Amygdala (tissue), 56 donors: ENCODE measurements around the gene ACACA.
"Not testable (repeated sequence)": the region's sequence is repeated elsewhere in the genome, so short reads cannot be mapped to it uniquely, and the experiment has no call there.

Experiments used
- DNase-seq, 56 donors: peaks; one replicate each; lab custom pipeline; 2025; lab: John Stamatoyannopoulos, UW

The ACACA gene

DNA sequence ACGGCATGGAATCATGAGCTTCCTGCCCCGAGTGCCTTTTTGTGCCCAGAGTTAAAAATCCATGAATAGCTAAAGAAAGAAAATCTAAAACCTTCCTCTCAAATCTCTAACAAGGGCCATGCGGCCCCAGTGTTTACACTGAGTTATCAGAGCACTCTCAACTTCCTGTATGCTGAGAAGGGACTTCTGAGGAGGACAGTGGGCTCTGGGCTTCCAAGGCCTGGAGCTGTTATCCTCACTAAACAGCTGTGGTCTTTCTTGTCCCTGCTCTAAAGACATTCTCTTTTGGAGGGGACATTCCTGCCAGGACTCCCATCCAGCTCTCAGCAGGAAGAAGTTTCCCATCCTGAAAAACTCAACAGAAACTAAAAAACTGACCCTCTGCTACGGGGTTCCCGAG is 322.3 kb downstream of the ACACA start:
- no peak for DNase-seq

DNA sequence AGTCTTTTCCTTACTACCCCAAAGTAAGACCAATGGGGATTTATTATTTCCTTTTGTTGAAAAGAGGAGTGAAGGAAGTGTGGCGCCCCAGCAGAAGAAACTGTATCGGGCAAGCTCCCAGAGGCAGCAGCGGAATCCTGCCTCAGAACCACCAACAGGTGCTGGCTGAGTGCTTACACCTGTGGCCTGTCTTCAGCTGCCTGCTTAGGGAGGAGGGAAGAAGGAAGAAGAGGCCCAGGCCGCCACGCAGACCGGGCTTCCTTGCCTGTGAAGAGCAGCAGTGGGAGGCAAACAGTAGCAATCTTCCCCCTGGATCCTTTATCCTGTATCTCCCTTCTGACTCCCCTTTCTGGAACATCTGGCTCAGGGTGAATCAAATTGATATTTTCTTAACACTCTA is 323.2 kb downstream of the ACACA start:
- no peak for DNase-seq

DNA sequence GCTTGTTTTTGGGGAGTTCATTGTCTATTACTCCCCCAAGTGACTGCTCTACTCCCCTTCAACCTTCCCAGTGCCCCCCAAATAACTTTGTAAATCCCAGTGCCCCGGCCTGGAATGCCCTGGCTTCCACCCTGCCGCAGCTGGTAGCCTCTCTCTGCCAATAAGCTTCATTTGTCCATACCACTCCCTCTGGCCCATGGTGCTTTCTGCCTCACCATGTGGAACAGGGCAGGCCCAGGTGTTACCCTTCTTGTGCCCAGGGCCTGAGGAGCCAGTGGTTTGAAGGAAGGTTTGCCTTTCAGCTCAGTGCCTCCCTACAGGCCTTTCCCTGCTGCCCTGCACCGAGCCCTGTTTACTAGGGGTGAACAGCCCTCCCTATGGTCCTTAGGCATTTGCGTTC is 323.7 kb downstream of the ACACA start:
- no peak for DNase-seq

DNA sequence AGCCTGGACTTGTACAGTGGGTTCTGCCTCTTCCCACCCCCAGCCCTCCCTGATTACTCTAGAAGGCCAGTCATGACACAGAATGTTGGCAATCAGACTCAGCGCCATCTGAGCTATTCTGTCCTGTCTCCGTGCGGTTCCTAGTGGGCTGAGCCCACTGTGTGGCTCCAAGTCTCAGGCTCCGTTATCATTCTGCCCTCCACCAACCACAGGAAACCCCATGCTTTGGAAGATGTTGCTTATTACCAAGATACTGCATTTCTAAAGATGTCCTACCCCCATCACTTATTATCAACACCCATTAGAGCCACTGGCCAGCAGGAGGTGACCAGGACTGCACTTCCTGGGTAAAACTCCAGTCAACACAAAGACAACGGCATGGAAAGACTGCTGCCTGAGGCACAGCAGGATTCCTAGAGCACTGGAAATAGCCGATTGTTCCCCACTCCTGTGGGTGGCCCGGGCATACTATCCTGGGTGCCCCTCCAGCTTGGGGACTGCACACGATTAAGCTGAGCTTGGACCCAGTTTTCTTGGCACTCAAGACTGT is 324.2 kb downstream of the ACACA start:
- DNase-seq, result no peak

DNA sequence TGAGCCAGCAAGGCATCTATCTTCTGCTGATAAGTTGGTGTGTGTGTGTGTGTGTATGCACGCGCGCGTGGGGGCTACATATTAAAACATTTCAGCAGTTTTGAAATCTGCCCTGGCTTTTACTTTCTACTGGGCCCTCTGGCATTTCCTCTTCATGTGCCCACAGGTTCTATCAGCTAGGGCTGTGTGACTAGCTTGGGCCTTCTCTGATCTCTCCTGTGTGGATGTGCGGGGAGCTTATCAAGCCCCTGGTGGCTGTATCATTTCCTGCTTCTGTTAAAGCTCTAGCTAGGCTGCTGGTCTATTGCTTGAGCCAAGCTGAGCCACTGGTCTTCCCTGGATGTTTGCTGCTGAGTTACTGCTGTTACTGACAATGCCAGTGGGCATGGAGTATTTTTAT is 325.3 kb downstream of the ACACA start:
- no peak for DNase-seq

DNA sequence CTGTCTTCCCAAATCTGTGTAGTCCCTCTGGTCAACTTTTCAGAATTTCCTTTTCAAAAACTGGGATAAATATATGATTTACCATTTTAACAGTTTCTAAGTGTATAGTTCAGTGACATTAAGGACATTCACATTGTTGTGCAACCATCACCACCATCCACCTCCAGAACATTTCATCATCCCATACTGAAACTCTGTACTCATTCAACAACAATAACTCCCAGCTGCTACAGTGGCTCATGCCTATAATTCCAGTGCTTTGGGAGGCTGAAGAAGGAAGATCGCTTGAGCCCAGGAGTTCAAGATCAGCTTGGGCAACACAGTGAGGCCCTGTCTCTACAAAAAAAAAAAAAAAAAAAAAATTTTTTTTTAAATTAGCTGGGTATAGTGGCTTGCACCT is 326.9 kb downstream of the ACACA start:
- no peak for DNase-seq

DNA sequence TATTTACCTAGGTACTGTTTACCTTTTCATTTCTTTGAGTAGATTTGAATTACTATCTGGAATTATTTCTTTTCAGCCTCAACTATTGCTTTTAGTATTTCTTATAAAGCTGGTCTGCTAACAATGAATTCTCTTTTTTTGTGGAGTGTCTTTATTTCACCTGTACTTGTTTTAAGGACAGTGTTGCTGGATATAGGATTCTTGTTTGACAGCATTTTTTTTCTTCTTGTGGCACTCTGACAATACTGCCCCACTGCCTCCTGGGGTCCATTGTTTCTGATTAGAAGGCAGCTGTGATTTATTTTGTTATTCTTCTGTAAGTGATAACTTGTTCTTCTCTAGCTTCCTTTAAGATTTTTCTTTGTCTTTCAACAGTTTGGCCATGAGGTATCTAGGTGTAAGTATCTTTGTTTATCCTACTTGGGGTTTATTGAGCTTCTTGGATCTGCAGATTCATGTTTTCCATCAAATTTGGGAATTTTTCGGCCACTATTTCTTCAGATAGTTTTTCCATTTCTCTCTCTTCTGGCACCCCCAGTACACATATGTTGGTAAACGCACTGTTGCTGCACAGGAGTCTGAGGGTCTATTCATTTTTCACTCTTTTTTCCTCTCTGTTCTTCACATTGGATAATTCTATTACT is 327.4 kb downstream of the ACACA start:
- DNase-seq, result no peak

DNA sequence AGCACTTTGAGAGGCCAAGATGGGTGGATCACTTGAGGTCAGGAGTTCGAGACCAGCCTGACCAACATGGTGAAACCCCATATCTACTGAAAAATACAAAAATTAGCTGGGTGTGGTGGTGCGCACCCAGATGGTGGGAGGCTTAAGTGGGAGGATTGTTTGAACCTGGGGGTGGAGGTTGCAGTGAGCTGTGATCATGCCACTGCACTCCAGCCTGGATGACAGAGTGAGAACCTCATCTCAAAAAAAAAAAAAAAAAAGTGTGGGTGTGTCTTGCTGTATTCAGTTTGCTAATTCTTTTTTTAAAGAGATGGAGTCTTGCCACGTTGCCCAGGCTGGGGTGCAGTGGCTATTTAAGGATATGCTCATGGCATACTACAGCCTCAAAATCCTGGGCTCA is 333.2 kb downstream of the ACACA start:
- not testable (repeated sequence) for DNase-seq

DNA sequence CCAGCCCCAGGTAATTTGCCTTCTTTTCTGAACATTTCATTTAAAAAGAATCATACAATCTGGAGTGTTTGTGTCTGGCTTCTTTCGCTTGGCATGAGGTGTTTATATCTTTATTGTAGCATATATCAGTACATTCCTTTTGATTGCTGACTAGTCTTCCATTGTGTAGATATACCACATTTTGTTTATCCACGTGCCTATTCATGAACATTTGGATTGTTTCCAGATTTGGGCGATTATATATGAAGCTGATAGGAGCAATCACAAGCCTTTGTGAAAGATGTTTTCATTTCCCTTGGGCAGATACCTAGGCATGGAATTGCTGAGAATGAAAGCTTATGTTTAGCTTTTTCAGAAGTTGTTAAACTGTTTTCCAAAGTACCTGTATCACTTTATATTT is 337.5 kb downstream of the ACACA start:
- no peak for DNase-seq

DNA sequence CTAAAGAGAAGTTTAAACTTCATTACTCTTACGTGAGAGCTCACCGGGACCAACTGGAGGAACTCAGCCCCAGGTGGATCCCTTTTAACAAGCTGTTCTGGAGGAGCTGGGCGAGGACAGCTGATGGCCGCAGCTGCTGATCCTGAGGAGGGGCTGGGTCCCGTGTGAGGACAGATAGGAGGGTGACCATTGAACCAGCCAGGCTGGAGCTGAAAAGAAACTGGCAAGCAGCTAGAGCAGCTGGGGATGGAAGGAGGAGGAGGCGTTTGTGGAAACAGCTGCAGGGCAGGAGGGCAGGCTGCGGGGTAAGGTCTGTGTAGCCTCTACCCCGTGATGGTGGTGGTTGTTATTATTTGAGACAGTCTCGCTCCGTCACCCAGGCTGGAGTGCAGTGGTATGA is 338.4 kb downstream of the ACACA start:
- peak in 2 of 56 donors; percentile 1 to 14 for DNase-seq

DNA sequence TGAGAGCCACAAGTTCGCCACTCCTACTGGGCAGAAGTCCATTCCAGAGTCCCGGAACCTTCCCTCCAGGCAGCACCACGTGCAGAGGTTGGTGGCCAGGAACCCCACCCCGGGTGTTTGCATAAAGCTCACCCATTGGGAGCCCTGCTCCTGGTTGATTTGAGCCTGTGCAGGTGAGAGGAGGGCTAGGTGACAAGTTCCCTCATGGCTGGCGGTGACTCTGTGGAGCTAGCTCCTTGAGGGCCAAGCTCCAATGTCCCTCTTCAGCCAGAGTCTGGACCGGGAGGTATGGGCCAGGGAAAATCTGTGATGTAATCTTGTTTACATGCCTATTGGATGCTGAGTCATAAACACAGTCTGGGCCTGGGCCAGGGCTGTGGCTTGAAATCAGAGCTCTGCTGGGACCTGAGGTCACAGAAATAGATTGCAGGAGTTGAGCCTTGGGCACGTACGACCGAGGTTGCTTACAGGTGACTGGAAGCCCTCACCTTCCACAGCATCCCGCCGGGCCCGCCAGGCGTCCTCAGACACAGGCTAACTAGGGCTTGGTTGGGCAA is 339.0 kb downstream of the ACACA start:
- peak in 3 of 56 donors; percentile 1 to 56 (median 4) for DNase-seq

DNA sequence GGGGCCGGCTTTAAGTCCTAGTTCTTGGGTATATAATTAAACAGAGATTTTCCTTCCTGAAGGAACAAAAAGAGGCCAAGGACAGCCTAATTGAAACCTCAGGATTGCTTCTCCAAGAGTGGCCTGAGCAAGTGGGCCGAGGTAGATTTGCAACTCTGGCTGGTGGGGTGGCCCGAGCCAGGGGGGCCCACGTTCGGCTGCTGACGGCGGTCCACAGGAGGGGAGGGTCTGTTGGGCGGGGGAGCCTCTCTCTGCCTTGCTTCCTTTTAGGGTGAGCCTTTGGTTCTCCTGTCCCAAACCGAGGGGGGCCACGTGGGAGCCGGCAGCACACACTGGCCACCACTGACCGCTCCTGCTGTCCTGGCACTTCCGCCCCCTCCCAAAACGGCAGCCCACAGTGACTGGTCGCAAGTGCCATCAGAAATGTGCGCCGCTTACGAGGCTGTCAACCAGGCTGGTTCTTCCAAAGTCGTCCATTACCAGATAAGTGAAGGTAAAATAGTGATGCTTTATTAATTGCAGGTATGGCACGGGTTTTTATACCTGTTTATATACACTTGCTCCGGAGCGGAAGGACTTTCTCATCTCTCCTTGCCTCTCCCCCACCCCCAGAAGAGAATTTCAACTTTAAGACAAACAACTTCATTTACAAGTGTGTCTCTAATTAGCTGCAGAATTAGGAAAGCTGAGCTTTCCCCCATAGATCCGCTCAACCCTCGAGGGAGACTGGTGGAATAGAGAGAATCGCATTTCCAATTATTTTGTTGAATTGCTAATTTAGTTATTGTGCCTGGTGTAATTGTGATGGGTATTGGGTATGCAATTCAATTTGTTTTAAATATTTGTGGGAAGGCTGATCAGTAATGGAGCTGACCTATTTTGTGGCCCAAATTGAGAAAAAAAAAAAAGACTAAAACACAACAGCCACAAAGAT is 340.0 kb downstream of the ACACA start:
- no peak for DNase-seq

DNA sequence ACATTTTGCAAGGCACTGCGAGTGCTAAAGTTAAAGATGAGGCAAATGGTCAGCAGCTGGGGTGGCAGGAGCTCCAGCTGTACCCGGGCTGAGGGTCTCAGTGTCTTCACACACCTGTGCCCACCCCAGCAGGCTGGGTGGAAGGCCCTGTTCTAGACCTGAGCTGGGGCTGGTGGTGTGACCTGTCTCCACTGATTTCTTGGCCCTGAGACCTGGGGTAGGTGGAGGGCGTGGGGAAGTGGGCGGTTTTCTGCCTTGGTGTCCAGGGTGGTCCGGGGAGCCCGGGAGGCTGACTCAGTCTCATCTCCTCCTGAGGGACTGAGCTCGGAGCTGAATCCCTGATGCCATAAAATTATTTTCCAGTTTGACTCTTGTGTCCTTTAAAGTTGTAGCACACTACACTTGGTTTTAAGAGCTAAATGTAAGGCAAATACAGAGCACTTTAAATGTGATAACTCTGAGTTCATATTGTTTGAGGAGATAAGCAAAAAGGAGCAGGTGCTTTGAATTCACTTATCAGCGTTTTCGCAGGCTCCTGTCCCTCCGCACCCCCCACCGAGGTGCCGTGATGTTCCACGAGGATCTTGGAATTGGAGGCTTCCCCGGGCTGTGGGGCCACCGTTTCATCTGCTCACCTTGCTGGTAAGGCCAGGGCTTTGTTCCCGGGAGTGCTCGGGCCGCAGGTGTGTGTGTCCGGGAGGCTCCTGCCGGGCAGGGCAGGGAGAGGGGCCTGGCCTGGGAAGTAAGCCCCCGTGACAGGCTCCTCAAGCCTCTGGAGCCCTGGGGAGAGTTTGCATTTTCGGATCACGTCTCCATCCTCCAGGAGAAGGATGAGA is 340.9 kb downstream of the ACACA start:
- no peak for DNase-seq

DNA sequence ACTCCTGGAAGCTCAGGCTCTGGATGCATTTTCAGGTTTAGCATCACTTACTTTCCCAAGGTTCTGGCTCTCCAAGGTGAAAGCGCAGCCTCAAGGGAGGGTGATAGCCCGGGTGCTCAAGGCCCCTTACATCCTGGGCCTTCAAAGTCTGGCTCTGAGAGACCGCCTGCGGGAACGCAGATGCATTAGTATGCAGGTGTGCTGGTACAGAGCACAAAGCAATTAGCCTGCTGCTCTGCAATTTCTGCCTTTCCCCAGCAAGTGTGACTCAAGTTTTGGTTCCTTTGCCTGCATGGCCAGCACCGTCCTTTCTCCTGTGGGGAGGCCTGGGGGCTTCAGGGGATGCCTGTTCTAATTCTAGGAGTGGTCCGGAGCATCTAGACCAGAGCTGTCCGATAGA is 341.7 kb downstream of the ACACA start:
- no peak for DNase-seq

DNA sequence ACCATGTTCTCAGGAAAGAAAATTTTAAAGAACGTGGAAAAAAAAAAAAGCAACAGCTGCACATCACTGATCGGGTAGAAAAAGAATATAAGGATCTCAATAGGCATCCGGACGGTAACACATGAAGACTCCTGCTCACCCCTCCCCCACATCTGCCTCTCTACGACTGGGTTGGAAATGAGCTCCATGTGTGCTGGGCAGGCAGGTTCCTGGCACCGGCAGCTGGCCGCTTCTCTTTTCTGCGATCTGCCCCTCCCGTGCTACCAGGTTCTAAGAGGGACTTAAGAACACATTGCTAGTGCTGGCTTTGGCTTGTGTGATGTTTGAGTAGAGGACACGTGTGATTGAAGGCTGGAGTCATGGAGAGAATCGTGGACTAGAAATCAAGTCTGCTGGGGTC is 342.4 kb downstream of the ACACA start:
- DNase-seq, result no peak

DNA sequence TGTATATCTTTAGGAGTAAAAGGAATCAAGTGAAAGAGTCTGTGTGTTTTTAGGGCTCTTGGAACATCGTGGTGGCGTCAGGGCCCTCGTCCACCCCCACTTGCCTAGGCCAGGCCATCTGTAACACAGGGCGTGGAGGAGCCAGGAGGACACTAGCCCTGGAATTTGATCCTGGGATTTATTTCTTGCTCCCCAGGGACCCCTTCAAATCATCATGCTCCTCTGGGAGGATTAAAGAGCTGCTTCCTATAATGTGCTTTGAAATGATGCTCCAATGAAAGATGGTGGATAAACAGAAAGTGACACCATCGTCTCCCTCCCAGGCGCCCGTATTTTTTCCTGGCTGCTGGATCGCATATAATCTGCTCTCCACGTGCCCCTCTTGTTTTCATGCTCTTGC is 344.6 kb downstream of the ACACA start:
- DNase-seq, result no peak

DNA sequence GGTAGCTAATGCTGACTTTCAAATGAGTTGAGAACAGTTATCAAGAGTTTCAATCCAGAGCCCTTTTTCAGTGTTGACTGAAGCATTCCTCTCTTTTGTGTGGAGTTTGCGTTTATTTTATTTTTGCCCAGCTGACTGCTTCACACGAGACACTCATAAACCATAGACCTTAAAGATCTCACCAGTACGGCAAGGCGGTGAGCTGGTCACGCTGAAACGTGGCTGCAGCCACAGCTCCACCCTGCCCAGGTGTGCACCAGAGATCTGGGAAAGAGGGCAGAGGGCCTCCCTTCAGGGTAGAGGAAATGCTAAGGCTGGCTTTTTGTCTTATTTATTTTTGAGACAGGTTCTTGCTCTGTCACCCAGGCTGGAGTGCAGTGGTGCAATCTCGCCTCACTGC is 345.7 kb downstream of the ACACA start:
- no peak for DNase-seq

DNA sequence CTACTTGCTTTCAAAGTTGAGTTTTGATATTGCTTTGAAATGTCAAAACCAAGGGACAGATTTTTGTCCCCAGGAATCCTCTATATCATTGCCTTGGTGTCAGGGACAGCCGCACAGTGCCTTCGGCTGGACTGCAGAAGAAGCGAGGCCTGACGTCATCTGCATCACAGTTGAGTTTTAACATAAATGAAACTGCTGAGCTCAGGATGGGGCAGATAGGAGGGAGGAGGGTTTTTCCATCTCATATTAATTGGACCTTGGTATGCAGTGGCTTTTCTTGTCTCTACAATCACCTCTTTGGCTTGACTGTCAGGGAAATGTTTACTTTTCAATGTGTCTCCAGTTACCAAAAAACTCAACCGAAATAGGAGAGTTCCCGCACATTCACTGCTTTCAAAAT is 346.5 kb downstream of the ACACA start:
- no peak for DNase-seq

DNA sequence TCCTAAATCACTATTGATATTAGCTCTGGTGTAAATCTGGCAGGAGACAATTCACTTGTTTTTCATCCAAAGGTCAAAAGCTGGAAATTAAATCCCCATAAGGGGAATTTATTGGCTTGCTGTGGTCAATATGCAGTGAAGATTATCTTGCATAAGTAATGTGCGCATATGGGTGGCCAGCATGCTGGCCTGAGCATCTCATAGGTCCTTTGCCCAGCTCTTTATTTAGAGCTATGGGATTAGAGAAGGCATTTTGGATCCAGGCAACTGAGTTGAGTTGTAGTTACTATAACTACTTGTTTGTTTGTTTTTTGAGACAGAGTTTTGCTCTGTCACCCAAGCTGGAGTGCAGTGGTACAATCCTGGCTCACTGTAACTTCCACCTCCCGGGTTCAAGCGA is 347.1 kb downstream of the ACACA start:
- DNase-seq, result no peak

DNA sequence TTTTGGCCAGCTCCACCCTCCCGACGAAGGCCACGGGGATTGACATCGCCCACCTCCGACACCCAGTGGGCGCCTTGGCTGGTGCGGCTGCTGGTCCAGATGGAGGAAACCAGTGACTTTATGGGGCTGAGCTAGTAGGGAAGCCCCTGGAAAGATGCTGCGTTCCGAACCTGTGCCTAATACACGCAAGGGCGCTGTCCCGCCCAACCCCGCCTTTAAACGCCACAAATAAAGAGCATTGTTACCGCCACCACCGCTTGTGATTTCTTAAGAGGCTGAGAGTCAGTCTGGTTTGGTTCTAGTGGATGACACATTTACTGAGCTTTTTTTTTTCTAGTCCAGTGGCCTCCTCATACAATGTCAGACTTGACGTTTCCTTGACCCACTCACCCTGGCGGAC is 350.0 kb downstream of the ACACA start:
- DNase-seq, result no peak

DNA sequence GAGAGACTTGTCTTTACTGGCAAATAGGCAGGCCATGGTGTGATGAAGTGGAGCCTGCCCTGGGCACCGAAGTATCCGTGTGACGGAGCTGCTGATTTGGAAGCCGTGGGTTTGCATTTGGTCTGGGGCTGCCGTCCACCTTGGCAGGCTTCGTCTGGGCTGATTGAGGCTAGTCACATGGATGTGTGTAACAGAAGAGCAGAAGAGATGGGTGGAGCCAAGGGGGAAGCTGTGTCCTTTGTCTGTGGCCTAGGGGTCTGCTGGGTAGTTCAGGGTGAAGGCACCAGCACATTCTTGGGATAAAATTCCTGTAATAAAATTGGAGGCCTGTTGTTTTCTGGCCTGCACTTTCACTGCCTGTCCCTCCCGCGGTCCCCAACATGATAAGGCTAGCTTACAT is 351.7 kb downstream of the ACACA start:
- no peak for DNase-seq
